Skeletal muscle cell (primary cell): ENCODE data around the gene BNC2.
"Not testable (repeated sequence)": the region's sequence is repeated elsewhere in the genome, so short reads cannot be mapped to it uniquely, and the experiment has no call there.

Experiments used
- DNase-seq: peaks from one replicate; pipeline ENCODE4 v3.0.0-alpha.2; 2010; ENCODE audit warnings: low read depth
- H3K4me3 ChIP-seq: 2 replicates; pipeline ENCODE4 v1.5.1; 2011; ENCODE audit warnings: low read depth, mild to moderate bottlenecking, control low read depth, low read length, moderate library complexity

BNC2 gene

DNA sequence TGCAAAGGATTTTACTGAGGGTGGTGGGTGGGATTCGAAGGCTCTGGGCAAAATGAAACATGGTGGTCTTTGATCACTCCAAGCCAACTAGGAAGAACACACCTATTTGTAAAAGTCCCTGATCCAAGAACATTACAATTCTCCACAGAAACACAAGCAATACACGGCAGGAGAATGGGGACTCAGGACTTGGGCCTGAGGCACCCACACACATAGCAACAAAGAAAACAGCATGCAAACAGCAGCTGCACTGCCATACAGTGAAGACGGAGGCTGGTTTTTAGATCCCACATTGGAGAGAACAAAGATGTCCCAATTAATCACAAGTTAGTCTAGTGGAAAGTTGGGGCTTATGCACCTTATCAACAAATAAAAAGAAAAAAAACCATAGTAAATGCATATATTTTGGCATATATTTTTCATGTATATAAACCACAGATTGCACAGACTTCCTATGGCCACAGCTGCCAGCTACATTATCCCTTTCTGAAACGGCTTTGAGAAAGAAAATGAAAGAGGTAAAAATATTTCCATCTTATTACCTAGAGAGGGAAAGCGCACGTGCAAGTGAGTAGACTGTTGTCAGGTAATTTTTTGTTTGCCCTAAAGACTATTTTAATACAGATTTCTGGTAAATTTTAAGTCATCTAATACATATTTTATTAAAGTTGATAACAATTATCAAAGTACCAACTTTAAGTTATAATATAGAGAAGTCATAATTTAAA, 410.9 kb downstream of the BNC2 start:
- no peak for DNase-seq
- no peak overlapping the region for H3K4me3 ChIP-seq

DNA sequence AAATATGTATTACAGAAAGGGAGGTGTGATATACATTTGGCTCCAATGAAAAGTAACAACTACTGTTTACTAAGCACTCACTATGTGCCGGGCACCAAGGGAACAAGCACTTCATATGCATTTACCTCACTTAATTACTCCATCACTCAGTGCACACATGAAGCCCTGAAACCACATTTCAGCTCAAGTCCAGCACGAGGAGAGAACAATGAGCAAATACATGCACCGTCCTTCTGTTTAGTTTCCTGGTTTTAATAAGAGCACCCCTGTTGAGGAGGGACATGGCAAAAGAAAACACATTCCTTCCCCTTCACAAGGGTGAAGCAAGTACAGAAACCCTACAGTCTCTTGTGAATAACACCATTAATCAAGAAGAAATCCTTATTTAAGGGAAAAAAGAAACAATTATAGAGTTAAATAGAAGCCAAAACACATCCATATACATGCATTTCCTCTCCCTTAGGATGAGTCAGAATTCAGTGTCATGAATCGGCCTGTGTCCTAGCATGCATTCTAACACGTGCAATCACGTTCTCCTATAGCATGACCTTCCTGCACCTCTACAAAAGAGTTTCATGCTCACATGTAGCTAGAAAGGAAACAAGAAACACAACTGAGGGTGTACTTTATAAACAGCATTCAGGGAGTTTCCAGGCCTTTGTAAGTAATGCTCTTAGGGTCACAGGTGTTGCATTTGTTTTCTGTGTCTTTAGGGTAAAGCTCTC, 411.6 kb downstream of the BNC2 start:
- no peak overlapping the region for H3K4me3 ChIP-seq
- DNase-seq, result peak; percentile 25

DNA sequence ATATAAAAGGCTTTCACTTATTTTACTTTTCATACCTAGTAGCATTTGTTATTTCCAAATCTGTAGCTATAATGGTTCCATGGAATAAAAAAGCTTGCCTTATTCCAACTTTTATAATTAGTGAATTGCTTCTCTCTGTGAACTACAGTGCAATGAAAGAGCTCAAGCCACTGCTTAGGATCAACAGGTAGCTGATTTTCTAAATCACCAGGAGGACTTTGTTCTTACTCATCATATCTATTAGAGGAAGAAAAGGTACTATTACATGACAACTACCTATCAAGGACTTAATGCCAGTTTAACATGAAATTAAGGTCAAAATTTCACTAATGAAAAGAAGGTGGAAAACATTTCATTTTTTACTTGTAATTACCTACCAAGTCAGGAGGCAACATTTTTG, 414.6 kb downstream of the BNC2 start:
- DNase-seq, result no peak
- no peak overlapping the region for H3K4me3 ChIP-seq

DNA sequence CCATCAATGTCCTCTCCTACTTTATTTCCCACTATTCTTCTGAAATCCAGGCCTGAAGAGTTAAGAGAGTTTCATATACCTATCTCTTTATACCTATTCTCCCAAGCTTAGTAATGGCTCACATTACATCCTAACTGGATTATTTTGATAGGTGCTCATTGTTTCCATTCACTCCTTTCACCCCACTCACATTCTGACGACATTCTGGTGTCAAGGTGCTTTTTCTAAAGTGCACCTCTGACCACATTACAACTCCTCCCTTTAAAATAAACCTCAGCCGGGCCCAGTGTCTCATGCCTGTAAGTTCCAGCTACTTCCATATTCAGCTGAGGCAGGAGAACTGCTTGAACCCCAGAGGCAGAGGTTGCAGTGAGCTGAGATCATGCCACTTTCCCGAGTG, 417.1 kb downstream of the BNC2 start:
- DNase-seq, result no peak
- no peak overlapping the region for H3K4me3 ChIP-seq

DNA sequence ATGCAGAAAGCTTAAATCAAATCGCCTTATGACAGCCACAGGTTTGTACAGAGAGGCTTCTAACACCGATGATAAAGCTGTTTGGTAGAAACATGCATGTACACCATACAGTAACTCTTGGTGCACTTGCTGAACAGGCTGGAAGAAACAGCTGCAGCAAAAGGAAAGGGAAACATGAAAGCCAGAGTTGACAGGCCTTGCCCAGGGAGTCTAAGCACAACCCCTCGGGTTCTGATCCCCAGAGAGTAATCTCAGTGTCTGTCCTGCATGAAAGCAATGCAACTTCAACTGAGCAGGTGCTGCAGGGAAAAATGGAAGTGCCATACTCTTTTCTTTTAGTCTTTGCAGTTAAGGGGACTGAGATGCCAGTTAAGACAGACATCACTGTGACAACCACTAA, 419.9 kb downstream of the BNC2 start:
- no peak for DNase-seq
- H3K4me3 ChIP-seq, result no peak overlapping the region

DNA sequence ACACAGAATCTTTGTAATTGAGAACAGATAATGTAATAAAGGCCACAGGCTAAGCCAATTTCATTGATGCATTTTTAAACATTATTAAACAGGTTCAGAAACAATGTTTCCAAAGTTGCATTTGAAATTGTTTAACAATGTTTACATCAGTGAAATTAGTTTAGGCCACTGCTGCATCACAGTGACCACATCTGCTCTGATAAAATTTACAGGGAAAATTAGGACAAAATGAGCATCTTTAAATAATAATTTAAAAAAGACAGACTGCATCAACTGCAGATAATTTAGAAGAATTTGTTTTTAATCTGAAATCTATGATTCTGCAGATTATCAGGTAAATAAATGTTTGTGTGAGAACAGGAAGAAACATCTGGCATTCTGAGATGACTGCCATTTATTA, 420.4 kb downstream of the BNC2 start:
- no peak for DNase-seq
- no peak overlapping the region for H3K4me3 ChIP-seq

DNA sequence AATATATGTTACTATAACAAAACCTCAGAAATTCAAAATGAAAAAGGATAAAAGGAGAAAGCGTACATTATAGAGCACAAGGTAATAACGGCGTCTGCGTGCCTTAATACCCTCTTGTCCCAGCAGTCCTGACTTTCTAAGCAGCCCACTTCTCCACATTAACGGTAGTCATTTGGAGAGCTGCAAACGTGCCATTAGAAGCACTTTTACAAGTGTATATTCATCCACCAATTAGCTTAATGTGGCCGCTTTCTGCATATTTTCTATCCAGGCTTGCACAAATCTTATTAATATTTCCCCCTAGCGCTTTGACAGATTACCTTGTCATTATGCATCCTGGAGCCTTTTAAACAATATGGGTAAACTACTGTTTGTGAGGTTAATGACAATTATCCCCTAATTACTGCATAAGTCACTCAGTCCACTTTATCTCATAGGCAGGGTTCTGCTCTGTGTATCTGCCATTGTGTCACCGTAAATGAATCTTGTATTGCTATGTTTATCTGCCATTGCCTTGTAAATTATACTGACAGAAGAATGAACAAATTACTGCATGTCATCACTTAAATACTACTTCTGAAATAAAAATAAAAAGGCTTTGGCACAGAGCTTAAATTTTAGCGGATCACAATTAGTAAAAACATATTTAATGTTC, 421.3 kb downstream of the BNC2 start:
- no peak for DNase-seq
- no peak overlapping the region for H3K4me3 ChIP-seq

DNA sequence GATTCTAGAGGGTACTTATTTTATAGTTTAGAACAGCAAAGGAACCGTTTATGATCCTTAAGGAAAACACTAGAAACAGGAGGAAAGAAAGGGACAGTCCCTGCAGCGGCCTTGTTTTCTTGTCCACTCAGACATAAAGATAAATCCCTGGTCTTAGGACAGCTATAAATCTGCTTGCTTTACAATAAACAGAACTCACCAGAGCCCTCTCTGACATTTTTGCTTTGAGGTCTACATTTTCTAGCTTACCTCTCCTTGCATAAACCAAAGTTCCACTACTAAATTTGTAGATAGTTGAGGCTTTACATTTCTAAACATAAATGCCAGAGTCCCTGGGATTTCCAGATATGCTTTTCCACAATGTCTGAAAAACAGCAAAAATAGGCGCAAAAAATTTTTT, 422.5 kb downstream of the BNC2 start:
- no peak for DNase-seq
- no peak overlapping the region for H3K4me3 ChIP-seq

DNA sequence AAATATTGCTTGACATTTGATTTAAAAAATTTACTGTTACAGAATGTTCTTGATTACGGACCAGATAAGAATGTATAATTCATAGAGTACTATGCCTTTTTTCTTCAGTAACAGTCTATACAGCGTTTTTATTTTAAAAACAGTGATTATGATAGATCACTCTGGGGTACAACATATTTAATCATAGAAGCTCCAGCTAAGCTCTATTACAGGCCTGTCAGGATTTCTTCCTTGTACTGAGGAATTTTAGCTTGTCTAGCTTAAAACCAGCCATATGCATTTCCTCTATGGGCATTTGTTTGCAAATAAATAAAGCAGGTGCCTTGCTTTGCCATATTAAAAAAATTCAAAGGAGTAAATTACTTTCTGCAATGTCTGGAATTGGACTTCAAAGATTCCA, 423.8 kb downstream of the BNC2 start:
- DNase-seq, result no peak

DNA sequence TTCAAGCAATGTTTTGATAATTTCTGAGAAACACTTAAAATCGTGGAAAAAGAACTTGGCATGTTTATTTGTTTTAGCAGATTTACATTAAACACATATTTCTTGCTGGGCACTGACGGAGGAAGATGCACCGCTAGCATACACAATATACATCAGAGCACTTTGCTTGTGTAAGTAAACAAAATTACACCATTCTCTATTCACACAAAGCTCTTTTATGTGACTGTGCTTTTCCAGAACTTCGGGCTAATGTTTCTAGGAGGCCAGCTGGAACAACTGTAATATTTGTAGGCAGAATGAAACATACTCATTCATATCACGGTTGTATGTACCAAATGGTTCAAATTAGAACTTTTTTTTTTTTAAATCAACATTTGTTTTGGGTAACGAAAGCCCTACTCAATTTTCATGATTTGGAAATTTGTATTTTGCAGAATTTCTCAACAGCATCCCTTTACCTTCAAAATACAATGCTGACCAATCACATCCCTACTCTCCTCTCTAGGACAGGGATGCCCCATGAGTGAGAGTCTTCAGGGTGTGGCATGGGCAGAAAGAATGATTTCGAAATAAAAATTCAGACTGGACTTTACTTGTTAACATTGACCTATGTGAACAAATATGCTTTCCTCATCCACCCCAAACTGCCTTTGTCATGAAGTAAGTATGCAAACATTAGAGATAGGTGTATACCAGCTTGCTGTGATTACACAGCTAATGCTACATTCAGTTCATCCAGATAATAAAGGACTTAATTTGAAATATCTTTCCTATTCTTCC, 425.1 kb downstream of the BNC2 start:
- no peak overlapping the region for H3K4me3 ChIP-seq
- DNase-seq, result no peak

More for the DNA sequence above, 423.8 kb downstream of the BNC2 start:
- no peak overlapping the region for H3K4me3 ChIP-seq

DNA sequence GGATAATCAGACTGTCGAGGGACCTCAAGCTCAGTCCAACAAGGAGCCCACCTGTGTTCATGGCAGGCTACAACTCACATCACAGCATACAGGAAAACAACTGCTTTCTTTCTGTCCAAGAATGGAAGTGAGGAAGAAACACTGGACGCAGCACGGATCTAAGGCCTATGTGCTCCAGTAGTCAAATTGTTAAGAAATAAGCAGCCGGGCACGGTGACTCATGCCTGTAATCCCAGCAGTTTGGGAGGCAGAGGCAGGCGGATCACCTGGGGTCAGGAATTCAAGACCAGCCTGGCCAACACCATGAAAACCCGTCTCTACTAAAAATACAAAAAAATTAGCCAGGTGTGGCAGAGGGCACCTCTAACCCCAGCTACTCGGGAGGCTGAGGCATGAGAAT, 427.8 kb downstream of the BNC2 start:
- peak; percentile 23 for DNase-seq
- no peak overlapping the region for H3K4me3 ChIP-seq

DNA sequence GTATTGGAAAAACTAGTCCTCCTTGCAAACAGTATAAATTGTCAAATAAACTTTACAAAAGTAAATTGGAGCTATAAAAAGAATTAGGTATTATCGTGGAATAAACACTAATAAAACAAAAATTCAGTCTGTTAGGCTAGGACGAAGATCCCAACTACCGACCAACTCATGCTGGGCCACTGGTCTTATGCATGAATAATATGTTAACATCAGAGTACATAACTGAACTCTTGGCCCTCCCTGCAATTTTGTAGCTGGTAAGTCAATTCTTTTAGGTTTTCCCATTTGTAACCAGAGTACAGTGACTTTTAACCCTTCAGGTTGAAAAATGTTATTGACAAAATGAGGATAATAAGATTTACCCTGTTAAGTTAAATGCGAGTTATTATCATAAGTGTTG, 428.7 kb downstream of the BNC2 start:
- no peak overlapping the region for H3K4me3 ChIP-seq
- DNase-seq, result no peak

DNA sequence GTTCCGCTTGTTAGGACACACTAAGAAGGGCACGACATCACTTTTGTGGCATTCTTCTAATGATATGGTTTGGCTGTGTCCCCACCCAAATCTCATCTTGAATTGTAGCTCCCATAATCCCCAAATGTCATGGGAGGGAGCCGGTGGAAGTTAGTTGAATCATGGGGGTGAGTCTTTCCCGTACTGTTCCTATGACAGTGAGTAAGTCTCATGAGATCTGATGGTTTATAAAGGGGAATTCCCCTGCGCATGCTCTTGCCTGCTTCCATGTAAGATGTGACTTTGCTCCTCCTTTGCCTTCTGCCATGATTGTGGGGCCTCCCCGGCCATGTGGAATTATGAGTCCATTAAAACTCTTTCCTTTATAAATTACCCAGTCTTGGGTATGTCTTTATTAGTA, 431.6 kb downstream of the BNC2 start:
- H3K4me3 ChIP-seq, DNase-seq: not testable (repeated sequence)

DNA sequence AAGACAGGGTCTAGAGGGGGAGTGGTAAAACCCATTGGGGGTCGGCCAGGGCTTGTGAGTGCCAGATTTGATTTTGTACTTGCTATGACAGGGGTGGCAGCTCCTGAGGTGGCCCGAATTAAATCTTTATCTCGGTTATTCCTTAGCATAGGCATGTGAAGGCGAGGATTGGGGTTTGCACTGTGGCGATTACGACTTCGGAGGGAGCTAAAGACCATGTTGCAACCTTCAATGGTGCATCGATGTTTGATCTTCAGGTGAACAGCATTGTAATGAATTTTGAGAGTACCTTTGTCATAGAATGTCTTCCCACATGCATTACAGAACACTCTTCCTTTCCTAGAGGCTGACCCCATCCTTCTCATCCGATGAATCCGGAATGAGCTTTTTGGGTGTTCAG, 433.9 kb downstream of the BNC2 start:
- H3K4me3 ChIP-seq, result no peak overlapping the region
- DNase-seq, result no peak

DNA sequence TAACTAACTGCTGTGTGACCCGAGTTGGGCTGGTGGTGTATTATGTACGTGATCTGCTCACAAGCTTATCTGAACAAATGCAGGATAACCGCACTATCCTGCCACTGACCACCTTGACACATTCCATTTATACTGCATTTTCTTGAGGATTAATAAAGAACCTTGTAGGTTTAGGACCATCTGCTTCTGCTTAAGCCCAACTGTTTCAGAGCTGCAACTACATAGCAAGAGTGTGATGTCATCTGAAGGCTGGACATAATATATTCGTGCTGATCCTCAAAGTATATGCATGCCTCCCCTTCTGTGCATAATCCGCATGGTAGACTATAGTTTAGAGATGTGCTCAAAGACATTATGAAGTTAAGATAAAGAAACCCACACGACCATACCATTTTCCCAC, 435.9 kb downstream of the BNC2 start:
- no peak overlapping the region for H3K4me3 ChIP-seq

DNA sequence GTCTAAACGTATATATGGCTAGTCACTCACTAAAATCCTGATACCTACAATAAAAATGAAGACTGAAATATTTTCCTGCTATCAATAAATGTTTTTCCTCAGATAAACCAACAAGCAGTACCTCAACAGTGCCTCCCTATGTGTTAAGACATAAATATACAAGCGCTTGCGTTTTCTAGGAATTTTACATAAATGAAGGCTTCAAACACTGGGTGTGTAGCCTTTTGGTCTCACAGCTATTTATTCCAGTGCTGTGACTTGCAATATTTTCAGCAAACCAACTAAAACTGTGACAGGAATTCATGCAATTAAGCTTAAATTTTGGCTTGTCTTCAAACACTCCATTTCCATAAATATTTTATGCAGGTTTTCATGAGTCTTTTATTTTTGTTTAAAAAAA, 437.0 kb downstream of the BNC2 start:
- no peak for DNase-seq

More for the DNA sequence above, 435.9 kb downstream of the BNC2 start:
- no peak for DNase-seq

DNA sequence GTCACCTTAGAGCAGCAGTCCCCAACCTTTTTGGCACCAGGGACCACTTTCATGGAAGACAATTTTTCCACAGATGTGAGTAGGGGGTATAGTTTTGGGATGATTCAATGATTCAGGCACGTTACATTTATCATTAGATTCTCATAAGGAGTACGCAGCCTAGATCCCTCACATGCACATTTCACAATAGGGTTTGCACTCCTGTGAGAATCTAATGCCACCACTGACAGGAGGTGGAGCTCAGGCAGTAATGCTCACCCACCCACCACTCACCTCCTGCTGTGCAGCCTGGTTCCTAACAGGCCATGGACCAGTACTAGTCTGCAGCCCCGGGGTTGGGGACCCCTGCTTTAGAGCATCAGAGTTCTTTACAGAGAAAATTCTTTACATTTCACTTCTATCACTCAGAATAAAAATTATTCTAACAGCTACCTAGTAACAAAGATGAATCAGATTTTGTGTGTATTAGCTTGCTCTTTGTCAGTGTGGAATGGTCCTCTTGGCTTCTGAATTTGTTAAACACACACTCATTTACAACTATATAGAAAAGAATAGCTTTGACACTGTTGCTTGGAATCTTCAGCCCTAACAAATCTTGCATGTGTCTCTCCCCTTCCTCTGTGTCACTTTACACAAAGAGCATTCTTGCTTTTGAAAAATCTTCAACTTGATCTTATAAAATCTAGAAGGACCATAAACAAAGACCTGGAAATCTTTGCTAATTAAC, 438.6 kb downstream of the BNC2 start:
- no peak overlapping the region for H3K4me3 ChIP-seq
- DNase-seq, result no peak

More for the DNA sequence above, 437.0 kb downstream of the BNC2 start:
- H3K4me3 ChIP-seq, result no peak overlapping the region

DNA sequence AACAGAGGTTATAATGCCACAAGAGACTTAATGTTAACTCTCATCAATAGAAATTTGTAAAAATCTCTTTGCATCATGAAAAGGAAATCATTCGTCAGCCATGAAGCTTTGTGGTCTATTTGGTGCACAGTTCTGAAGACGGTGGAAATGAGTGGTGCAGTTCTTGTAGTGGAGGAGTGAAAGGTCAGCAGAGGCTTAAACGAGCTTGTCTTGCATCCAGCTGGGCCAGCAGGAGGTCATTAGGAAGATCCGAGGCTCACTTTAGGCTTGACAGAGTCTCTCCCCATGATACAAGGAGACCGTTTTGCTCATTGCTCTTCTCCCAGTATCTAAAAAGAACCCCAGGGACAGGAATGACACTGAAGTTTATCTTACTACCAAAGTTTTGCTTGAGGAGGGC, 440.8 kb downstream of the BNC2 start:
- DNase-seq, result no peak
- H3K4me3 ChIP-seq, result no peak overlapping the region

DNA sequence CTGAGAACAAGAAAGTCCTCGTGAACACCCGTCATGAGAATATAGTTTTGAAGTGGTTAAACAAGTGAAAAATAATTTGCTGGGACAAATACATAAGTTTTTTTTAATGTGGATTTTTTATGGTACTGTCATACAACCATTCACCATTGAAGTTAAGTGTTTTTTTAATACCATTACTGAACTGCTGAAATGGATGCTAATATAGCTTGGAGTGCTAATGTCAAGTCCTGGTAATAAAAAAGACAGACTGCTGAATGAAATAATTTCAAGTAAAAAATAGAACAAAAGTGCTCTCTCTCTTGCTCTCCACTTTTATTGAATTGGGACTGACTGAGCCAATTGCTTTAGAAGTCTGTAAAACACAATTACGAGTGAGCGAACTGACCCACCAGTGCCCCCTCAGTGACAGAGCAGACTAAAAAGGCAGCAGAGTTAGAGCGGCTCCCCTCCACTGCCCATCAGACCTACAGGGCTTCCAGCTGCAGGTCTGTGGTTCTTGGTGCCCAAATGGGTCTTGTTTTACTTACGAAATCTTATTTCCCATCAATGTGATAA, 442.5 kb downstream of the BNC2 start:
- H3K4me3 ChIP-seq, result no peak overlapping the region
- no peak for DNase-seq
